Thymus (tissue), 11 donors: Measurements from ENCODE around the gene PPP6C. TPM values are rescaled to one million over a fixed set of nuclear protein-coding genes. Genes with fewer than 3 reads are reported as not detected.
"Not testable (repeated sequence)": the region's sequence is repeated elsewhere in the genome, so short reads cannot be mapped to it uniquely, and the experiment has no call there.

Experiments
- DNase-seq, 9 donors: peaks; one replicate each; pipeline ENCODE4 v3.0.0-alpha.2; 2013; ENCODE audit warnings: low spot score in 9 of 9, low read depth in 6 of 9, missing footprints in 1 of 9
- H3K27ac ChIP-seq, 2 donors: one replicate each; pipeline ENCODE4 v1.5.1; 2013; ENCODE audit warnings: control low read depth in 1 of 2, low read depth in 1 of 2, low read length in 1 of 2, mild to moderate bottlenecking in 1 of 2, moderate library complexity in 1 of 2
- H3K27me3 ChIP-seq, 2 donors: one replicate each; pipeline ENCODE4 v1.5.1; 2013; ENCODE audit warnings: low read length in 1 of 2; ENCODE audit not compliant: control insufficient read depth in 2 of 2, insufficient read depth in 1 of 2
- H3K36me3 ChIP-seq, 2 donors: one replicate each; pipeline ENCODE4 v1.5.1; 2013; ENCODE audit warnings: low read length in 1 of 2, mild to moderate bottlenecking in 1 of 2, moderate library complexity in 1 of 2; ENCODE audit not compliant: control insufficient read depth in 2 of 2, insufficient read depth in 2 of 2
- H3K4me1 ChIP-seq, 2 donors: one replicate each; pipeline ENCODE4 v1.5.1; 2013; ENCODE audit warnings: low read length in 2 of 2; ENCODE audit not compliant: control insufficient read depth in 2 of 2, insufficient read depth in 2 of 2
- H3K4me3 ChIP-seq, 2 donors: one replicate each; pipeline ENCODE4 v1.5.1; 2013; ENCODE audit warnings: low read length in 2 of 2, control low read depth in 1 of 2, mild to moderate bottlenecking in 1 of 2
- H3K9me3 ChIP-seq, 2 donors: one replicate each; pipeline ENCODE4 v1.5.1; 2013; ENCODE audit warnings: low read length in 1 of 2, mild to moderate bottlenecking in 1 of 2; ENCODE audit not compliant: control insufficient read depth in 2 of 2, insufficient read depth in 1 of 2
- WGBS: extraction: QIAGEN DNeasy Blood & Tissue Kit; methylation state at CpG from one replicate; pipeline ENCODE4 v1.1.7; 2013; 5-methylcytosine and 5-hydroxymethylcytosine counted together
- polyA plus RNA-seq: library from polyadenylated mRNA; stranded (reverse); fragments of 200-250 nt; gene quantifications from one replicate; pipeline ENCODE4 v1.2.3, GENCODE V29; 2013
- total RNA-seq: library from RNA; stranded (reverse); fragments of 120-200 nt; gene quantifications from one replicate; pipeline ENCODE4 v1.2.4, GENCODE V29; 2013
- donor health status: healthy.

Gene PPP6C
- total and polyA plus RNA-seq, 2 donors, result 35.6 to 37.6 TPM

- 12% methylated on average over 4 of the region's 4 CpGs for WGBS
- H3K9me3 ChIP-seq, result peaks cover 0 to 3% of the 10 kb centered on the region in 2 donors
- DNase-seq, result peak in 7 of 9 donors; percentile 24 to 88 (median 64)
- H3K4me3 ChIP-seq, result no peak overlapping the region
- peak overlapping the region; percentile 57 to 98 for H3K27ac ChIP-seq
- H3K27me3 ChIP-seq, result no peaks in the 10 kb centered on the region
- peaks cover 5 to 11% of the 10 kb centered on the region in 2 donors for H3K36me3 ChIP-seq
- H3K4me1 ChIP-seq, result peaks cover 30 to 59% of the 10 kb centered on the region in 2 donors
Measured at GRCh38 chr9:125119643-125120286, 69.8 kb downstream of the PPP6C start.

GRCh38 chr9:125118696-125119095 is 70.9 kb downstream of the PPP6C start:
- not testable (repeated sequence) for H3K27me3 ChIP-seq, H3K9me3 ChIP-seq, H3K4me3 ChIP-seq, H3K36me3 ChIP-seq, DNase-seq, H3K27ac ChIP-seq
- peaks cover 22 to 49% of the 10 kb centered on the region in 2 donors for H3K4me1 ChIP-seq
- 97% methylated on average over 2 of the region's 2 CpGs for WGBS

GRCh38 chr9:125114503-125114902 is 75.1 kb downstream of the PPP6C start:
- H3K36me3 ChIP-seq, result peaks cover 6 to 14% of the 10 kb centered on the region in 2 donors
- 99% methylated on average over 4 of the region's 4 CpGs for WGBS
- H3K4me3 ChIP-seq, H3K27me3 ChIP-seq, H3K27ac ChIP-seq, DNase-seq: not testable (repeated sequence)
- peaks cover 0 to 18% of the 10 kb centered on the region in 2 donors for H3K9me3 ChIP-seq
- H3K4me1 ChIP-seq, result peaks cover under 1 to 12% of the 10 kb centered on the region in 2 donors

GRCh38 chr9:125110464-125110863 is 79.1 kb downstream of the PPP6C start:
- no peak for DNase-seq
- H3K27me3 ChIP-seq, result no peaks in the 10 kb centered on the region
- peaks cover 0 to 3% of the 10 kb centered on the region in 2 donors for H3K4me1 ChIP-seq
- no peak overlapping the region for H3K4me3 ChIP-seq
- peaks cover 3 to 12% of the 10 kb centered on the region in 2 donors for H3K36me3 ChIP-seq
- WGBS, result over 99% methylated on average over 2 of the region's 2 CpGs
- H3K9me3 ChIP-seq, result peaks cover 0 to 22% of the 10 kb centered on the region in 2 donors
- H3K27ac ChIP-seq, result no peak overlapping the region

- H3K4me1 ChIP-seq, DNase-seq, H3K27me3 ChIP-seq, H3K4me3 ChIP-seq, H3K27ac ChIP-seq: not testable (repeated sequence)
- peaks cover 0 to 12% of the 10 kb centered on the region in 2 donors for H3K9me3 ChIP-seq
- peaks cover 0 to 12% of the 10 kb centered on the region in 2 donors for H3K36me3 ChIP-seq
- WGBS, result 98% methylated on average over 27 of the region's 33 CpGs
Measured at GRCh38 chr9:125108541-125108940, 81.1 kb downstream of the PPP6C start.

GRCh38 chr9:125106285-125106893 is 83.2 kb downstream of the PPP6C start:
- Histone ChIP-seq H3K27me3 (no peaks in the 10 kb centered on the region), H3K9me3 (peaks cover 0 to 4% of the 10 kb centered on the region in 2 donors), H3K4me1 (peaks cover 0 to 6% of the 10 kb centered on the region in 2 donors), H3K27ac (no peak overlapping the region), H3K4me3 (no peak overlapping the region), H3K36me3 (peaks cover 0 to 10% of the 10 kb centered on the region in 2 donors)
- DNase-seq, result no peak

GRCh38 chr9:125103770-125104460 is 85.7 kb downstream of the PPP6C start:
- H3K4me3 ChIP-seq, result no peak overlapping the region
- no peaks in the 10 kb centered on the region for H3K27me3 ChIP-seq
- no peak for DNase-seq
- peaks cover 0 to 6% of the 10 kb centered on the region in 2 donors for H3K4me1 ChIP-seq
- peaks cover 0 to 4% of the 10 kb centered on the region in 2 donors for H3K9me3 ChIP-seq
- WGBS, result 92% methylated on average over 3 of the region's 3 CpGs
- peaks cover 0 to 12% of the 10 kb centered on the region in 2 donors for H3K36me3 ChIP-seq
- no peak overlapping the region for H3K27ac ChIP-seq

GRCh38 chr9:125103021-125103420 is 86.6 kb downstream of the PPP6C start:
- H3K36me3 ChIP-seq, result peaks cover 0 to 12% of the 10 kb centered on the region in 2 donors
- 95% methylated on average over 1 of the region's 1 CpG for WGBS
- no peak overlapping the region for H3K4me3 ChIP-seq
- no peak overlapping the region for H3K27ac ChIP-seq
- no peak for DNase-seq
- H3K4me1 ChIP-seq, result peaks cover 0 to 6% of the 10 kb centered on the region in 2 donors
- no peaks in the 10 kb centered on the region for H3K27me3 ChIP-seq
- peaks cover 0 to 4% of the 10 kb centered on the region in 2 donors for H3K9me3 ChIP-seq

GRCh38 chr9:125100822-125101221 is 88.8 kb downstream of the PPP6C start:
- no peak overlapping the region for H3K4me3 ChIP-seq
- H3K36me3 ChIP-seq, result peaks cover 6 to 10% of the 10 kb centered on the region in 2 donors
- H3K4me1 ChIP-seq, result peaks cover 0 to 3% of the 10 kb centered on the region in 2 donors
- DNase-seq, result no peak
- H3K27ac ChIP-seq, result no peak overlapping the region
- H3K27me3 ChIP-seq, result no peaks in the 10 kb centered on the region
- 95% methylated on average over 4 of the region's 4 CpGs for WGBS
- peaks cover 1 to 8% of the 10 kb centered on the region in 2 donors for H3K9me3 ChIP-seq
